Nephron (organoid): Measurements from ENCODE around the gene CASP1.

Experiments
- H3K27ac Mint-ChIP-seq, 3 experiments: 2 replicates each; pipeline ENCODE4 v1.8.0; 2020; ENCODE audit warnings: mixed read lengths in 3 of 3, mild to moderate bottlenecking in 2 of 3, moderate library complexity in 1 of 3
- H3K27me3 Mint-ChIP-seq: 2 replicates; pipeline ENCODE4 v1.8.0; 2021; ENCODE audit warnings: low read depth, mild to moderate bottlenecking, moderate library complexity, mixed read lengths
- H3K36me3 Mint-ChIP-seq: 2 replicates; pipeline ENCODE4 v1.8.0; 2020; ENCODE audit warnings: low read depth, mixed read lengths
- H3K4me1 Mint-ChIP-seq: 2 replicates; pipeline ENCODE4 v1.8.0; 2020; ENCODE audit warnings: mixed read lengths
- H3K4me3 Mint-ChIP-seq, 3 experiments: 2 replicates each; pipeline ENCODE4 v1.8.0; 2020; ENCODE audit warnings: mild to moderate bottlenecking in 3 of 3, mixed read lengths in 3 of 3, moderate library complexity in 2 of 3
- H3K9me3 Mint-ChIP-seq: 2 replicates; pipeline ENCODE4 v1.8.0; 2020; ENCODE audit warnings: mixed read lengths
- CTCF ChIP-seq, 3 experiments: fragments of 200-600 bp; sonication (generic); IDR thresholded peaks; one replicate each; pipeline ENCODE4 v1.5.0; 2021; ENCODE audit warnings: antibody characterized with exemption in 3 of 3; ENCODE audit not compliant: unreplicated experiment in 3 of 3

The CASP1 gene

GRCh38 chr11:105000167-105000566, 34.8 kb downstream of the CASP1 start:
- H3K4me3 Mint-ChIP-seq = no peak overlapping the region
- H3K27me3 Mint-ChIP-seq = no peaks in the 10 kb centered on the region
- no peaks in the 10 kb centered on the region for H3K4me1 Mint-ChIP-seq
- no peak overlapping the region for H3K27ac Mint-ChIP-seq
- peaks cover 3% of the 10 kb centered on the region for H3K9me3 Mint-ChIP-seq
- TF ChIP-seq CTCF (IDR thresholded peaks at IDR 0.05; ENCODE audit: unreplicated experiment in 3 of 3) = no peak
- H3K36me3 Mint-ChIP-seq = no peaks in the 10 kb centered on the region

GRCh38 chr11:104999721-105000120, 35.2 kb downstream of the CASP1 start:
- Mint-ChIP-seq H3K27me3 (no peaks in the 10 kb centered on the region), H3K36me3 (no peaks in the 10 kb centered on the region), H3K4me1 (no peaks in the 10 kb centered on the region), H3K27ac (no peak overlapping the region), H3K9me3 (peaks cover 3% of the 10 kb centered on the region), H3K4me3 (no peak overlapping the region)
- TF ChIP-seq CTCF (IDR thresholded peaks at IDR 0.05; ENCODE audit: unreplicated experiment in 3 of 3) = no peak

- H3K4me1 Mint-ChIP-seq = no peaks in the 10 kb centered on the region
- TF ChIP-seq CTCF (IDR thresholded peaks at IDR 0.05; ENCODE audit: unreplicated experiment in 3 of 3) = no peak
- no peak overlapping the region for H3K4me3 Mint-ChIP-seq
- no peak overlapping the region for H3K27ac Mint-ChIP-seq
- H3K9me3 Mint-ChIP-seq = peaks cover 3% of the 10 kb centered on the region
- H3K27me3 Mint-ChIP-seq = no peaks in the 10 kb centered on the region
- H3K36me3 Mint-ChIP-seq = no peaks in the 10 kb centered on the region
Measured at GRCh38 chr11:104997288-104997687, 37.7 kb downstream of the CASP1 start.

- no peak for TF ChIP-seq CTCF (IDR thresholded peaks at IDR 0.05; ENCODE audit: unreplicated experiment in 3 of 3)
- H3K4me3 Mint-ChIP-seq = no peak overlapping the region
- no peaks in the 10 kb centered on the region for H3K36me3 Mint-ChIP-seq
- no peak overlapping the region for H3K27ac Mint-ChIP-seq
- no peaks in the 10 kb centered on the region for H3K9me3 Mint-ChIP-seq
- peaks cover 3% of the 10 kb centered on the region for H3K27me3 Mint-ChIP-seq
- H3K4me1 Mint-ChIP-seq = no peaks in the 10 kb centered on the region
Measured at GRCh38 chr11:104995001-104995408, 39.9 kb downstream of the CASP1 start.

GRCh38 chr11:104992781-104993180, 42.2 kb downstream of the CASP1 start:
- Mint-ChIP-seq H3K27ac (no peak overlapping the region), H3K4me3 (no peak overlapping the region), H3K27me3 (peaks cover 3% of the 10 kb centered on the region), H3K9me3 (peaks cover 8% of the 10 kb centered on the region), H3K4me1 (no peaks in the 10 kb centered on the region), H3K36me3 (peaks cover 4% of the 10 kb centered on the region)
- TF ChIP-seq CTCF (IDR thresholded peaks at IDR 0.05; ENCODE audit: unreplicated experiment in 3 of 3) = no peak

- Mint-ChIP-seq H3K9me3 (peaks cover 11% of the 10 kb centered on the region), H3K27me3 (peaks cover 3% of the 10 kb centered on the region), H3K27ac (no peak overlapping the region), H3K36me3 (peaks cover 4% of the 10 kb centered on the region), H3K4me1 (no peaks in the 10 kb centered on the region), H3K4me3 (no peak overlapping the region)
- TF ChIP-seq CTCF (IDR thresholded peaks at IDR 0.05; ENCODE audit: unreplicated experiment in 3 of 3) = no peak
Measured at GRCh38 chr11:104991994-104992393, 43.0 kb downstream of the CASP1 start.
